IPS-15b (cell line): ENCODE measurements around the gene NSD2.

Experiments used
- H3K27me3 ChIP-seq: one replicate; pipeline ENCODE4 v1.6.1; 2013; ENCODE audit warnings: low read length; ENCODE audit not compliant: control insufficient read depth, insufficient read depth
- H3K36me3 ChIP-seq: one replicate; pipeline ENCODE4 v1.6.1; 2013; ENCODE audit warnings: low read length; ENCODE audit not compliant: control insufficient read depth, insufficient read depth
- H3K4me1 ChIP-seq: one replicate; pipeline ENCODE4 v1.6.1; 2013; ENCODE audit warnings: mild to moderate bottlenecking, low read length; ENCODE audit not compliant: control insufficient read depth, insufficient read depth
- H3K4me3 ChIP-seq: one replicate; pipeline ENCODE4 v1.5.1; 2013; ENCODE audit warnings: low read depth, low read length
- H3K9ac ChIP-seq: one replicate; pipeline ENCODE4 v1.6.1; 2013; ENCODE audit warnings: low read depth, mild to moderate bottlenecking, low read length
- H3K9me3 ChIP-seq: one replicate; pipeline ENCODE4 v1.6.1; 2013; ENCODE audit warnings: mild to moderate bottlenecking, low read length; ENCODE audit not compliant: control insufficient read depth, insufficient read depth

The NSD2 gene

GRCh38 chr4:1939664-1940509, 68.7 kb downstream of the NSD2 start:
- H3K4me1 ChIP-seq, result no peaks in the 10 kb centered on the region
- no peaks in the 10 kb centered on the region for H3K27me3 ChIP-seq
- no peaks in the 10 kb centered on the region for H3K9me3 ChIP-seq
- no peak overlapping the region for H3K4me3 ChIP-seq
- no peak overlapping the region for H3K9ac ChIP-seq
- H3K36me3 ChIP-seq, result peaks cover 6% of the 10 kb centered on the region

GRCh38 chr4:1940566-1940965, 69.4 kb downstream of the NSD2 start:
- Histone ChIP-seq H3K27me3 (no peaks in the 10 kb centered on the region), H3K9ac (no peak overlapping the region), H3K36me3 (peaks cover 6% of the 10 kb centered on the region), H3K4me1 (no peaks in the 10 kb centered on the region), H3K9me3 (no peaks in the 10 kb centered on the region), H3K4me3 (no peak overlapping the region)

- H3K4me3 ChIP-seq, result no peak overlapping the region
- no peaks in the 10 kb centered on the region for H3K4me1 ChIP-seq
- no peak overlapping the region for H3K9ac ChIP-seq
- H3K36me3 ChIP-seq, result peaks cover 6% of the 10 kb centered on the region
- no peaks in the 10 kb centered on the region for H3K27me3 ChIP-seq
- no peaks in the 10 kb centered on the region for H3K9me3 ChIP-seq
These were observed 72.7 kb downstream of the NSD2 start for GRCh38 chr4:1943928-1944327.

- H3K4me1 ChIP-seq, result no peaks in the 10 kb centered on the region
- H3K9ac ChIP-seq, result no peak overlapping the region
- no peak overlapping the region for H3K4me3 ChIP-seq
- H3K27me3 ChIP-seq, result no peaks in the 10 kb centered on the region
- no peaks in the 10 kb centered on the region for H3K9me3 ChIP-seq
- no peaks in the 10 kb centered on the region for H3K36me3 ChIP-seq
These were observed 74.1 kb downstream of the NSD2 start for GRCh38 chr4:1945124-1945895.

GRCh38 chr4:1945912-1946311, 74.7 kb downstream of the NSD2 start:
- Histone ChIP-seq H3K27me3 (no peaks in the 10 kb centered on the region), H3K4me3 (no peak overlapping the region), H3K36me3 (peaks cover 1% of the 10 kb centered on the region), H3K9me3 (no peaks in the 10 kb centered on the region), H3K9ac (no peak overlapping the region), H3K4me1 (no peaks in the 10 kb centered on the region)

- no peaks in the 10 kb centered on the region for H3K9me3 ChIP-seq
- no peaks in the 10 kb centered on the region for H3K27me3 ChIP-seq
- no peak overlapping the region for H3K4me3 ChIP-seq
- H3K4me1 ChIP-seq, result no peaks in the 10 kb centered on the region
- peaks cover 21% of the 10 kb centered on the region for H3K36me3 ChIP-seq
- no peak overlapping the region for H3K9ac ChIP-seq
These were observed 77.0 kb downstream of the NSD2 start for GRCh38 chr4:1948232-1948631.

- H3K9ac ChIP-seq, result no peak overlapping the region
- H3K27me3 ChIP-seq, result no peaks in the 10 kb centered on the region
- no peaks in the 10 kb centered on the region for H3K4me1 ChIP-seq
- no peaks in the 10 kb centered on the region for H3K9me3 ChIP-seq
- peaks cover 21% of the 10 kb centered on the region for H3K36me3 ChIP-seq
- H3K4me3 ChIP-seq, result no peak overlapping the region
These were observed 77.8 kb downstream of the NSD2 start for GRCh38 chr4:1948892-1949436.

GRCh38 chr4:1950369-1950768, 79.2 kb downstream of the NSD2 start:
- Histone ChIP-seq H3K4me1 (no peaks in the 10 kb centered on the region), H3K9ac (no peak overlapping the region), H3K9me3 (no peaks in the 10 kb centered on the region), H3K27me3 (no peaks in the 10 kb centered on the region), H3K4me3 (no peak overlapping the region), H3K36me3 (peaks cover 26% of the 10 kb centered on the region)

GRCh38 chr4:1952058-1952700, 81.0 kb downstream of the NSD2 start:
- no peak overlapping the region for H3K9ac ChIP-seq
- no peak overlapping the region for H3K4me3 ChIP-seq
- peaks cover 32% of the 10 kb centered on the region for H3K36me3 ChIP-seq
- no peaks in the 10 kb centered on the region for H3K27me3 ChIP-seq
- H3K4me1 ChIP-seq, result no peaks in the 10 kb centered on the region
- no peaks in the 10 kb centered on the region for H3K9me3 ChIP-seq

- H3K9ac ChIP-seq, result no peak overlapping the region
- H3K4me1 ChIP-seq, result no peaks in the 10 kb centered on the region
- H3K27me3 ChIP-seq, result no peaks in the 10 kb centered on the region
- no peak overlapping the region for H3K4me3 ChIP-seq
- peaks cover 34% of the 10 kb centered on the region for H3K36me3 ChIP-seq
- no peaks in the 10 kb centered on the region for H3K9me3 ChIP-seq
These were observed 81.5 kb downstream of the NSD2 start for GRCh38 chr4:1952719-1953118.

GRCh38 chr4:1953335-1953734, 82.1 kb downstream of the NSD2 start:
- Histone ChIP-seq H3K4me1 (no peaks in the 10 kb centered on the region), H3K9ac (no peak overlapping the region), H3K4me3 (no peak overlapping the region), H3K36me3 (peaks cover 38% of the 10 kb centered on the region), H3K27me3 (no peaks in the 10 kb centered on the region), H3K9me3 (no peaks in the 10 kb centered on the region)
